ENCODE results near the gene TENM4.

DNA sequence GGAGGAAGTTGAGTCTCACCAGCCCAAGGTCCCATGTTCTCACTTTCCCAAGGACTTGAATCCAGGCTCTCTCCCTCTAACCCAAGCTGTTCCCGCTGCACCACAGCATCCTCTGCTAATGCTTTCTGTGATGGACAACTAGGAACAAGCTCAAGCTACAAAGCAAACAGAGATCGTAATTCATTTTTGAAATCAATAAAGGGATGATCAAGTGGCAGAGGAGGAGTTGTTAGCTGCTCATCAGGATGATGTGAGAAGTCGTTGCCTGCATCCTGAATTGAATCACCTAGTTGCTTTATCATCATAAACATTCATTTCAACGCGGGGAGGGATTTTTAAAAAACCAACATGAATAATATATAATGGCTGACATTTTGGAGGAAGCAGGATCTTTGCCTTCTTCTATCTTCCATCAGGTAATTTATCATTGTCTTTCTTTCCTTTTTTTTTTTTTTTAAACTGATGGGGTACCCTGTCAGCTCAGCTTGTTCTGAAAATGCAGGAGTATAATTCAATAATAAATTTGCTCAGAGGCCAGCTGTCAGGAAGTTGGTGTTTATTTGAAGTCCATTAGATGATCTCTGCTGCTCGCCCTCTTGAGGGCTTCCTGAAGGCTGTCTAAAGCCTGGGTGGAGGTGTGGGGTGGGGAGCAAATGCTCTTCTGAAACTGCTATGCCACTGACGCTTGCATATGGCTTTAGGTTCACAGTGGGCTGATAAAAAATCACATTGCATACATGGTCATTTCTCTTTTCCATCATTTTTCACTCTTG is 691.7 kb downstream of the TENM4 start:
- TF ChIP-seq, protein P1, sequence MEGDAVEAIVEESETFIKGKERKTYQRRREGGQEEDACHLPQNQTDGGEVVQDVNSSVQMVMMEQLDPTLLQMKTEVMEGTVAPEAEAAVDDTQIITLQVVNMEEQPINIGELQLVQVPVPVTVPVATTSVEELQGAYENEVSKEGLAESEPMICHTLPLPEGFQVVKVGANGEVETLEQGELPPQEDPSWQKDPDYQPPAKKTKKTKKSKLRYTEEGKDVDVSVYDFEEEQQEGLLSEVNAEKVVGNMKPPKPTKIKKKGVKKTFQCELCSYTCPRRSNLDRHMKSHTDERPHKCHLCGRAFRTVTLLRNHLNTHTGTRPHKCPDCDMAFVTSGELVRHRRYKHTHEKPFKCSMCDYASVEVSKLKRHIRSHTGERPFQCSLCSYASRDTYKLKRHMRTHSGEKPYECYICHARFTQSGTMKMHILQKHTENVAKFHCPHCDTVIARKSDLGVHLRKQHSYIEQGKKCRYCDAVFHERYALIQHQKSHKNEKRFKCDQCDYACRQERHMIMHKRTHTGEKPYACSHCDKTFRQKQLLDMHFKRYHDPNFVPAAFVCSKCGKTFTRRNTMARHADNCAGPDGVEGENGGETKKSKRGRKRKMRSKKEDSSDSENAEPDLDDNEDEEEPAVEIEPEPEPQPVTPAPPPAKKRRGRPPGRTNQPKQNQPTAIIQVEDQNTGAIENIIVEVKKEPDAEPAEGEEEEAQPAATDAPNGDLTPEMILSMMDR (conservative IDR thresholded peaks at IDR 0.05; ENCODE audit: low read length): no peak
- TF ChIP-seq EZH2phosphoT487 (IDR thresholded peaks at IDR 0.05; ENCODE audit: borderline replicate concordance, low read depth, low read length): no peak
